CD14-positive monocyte (primary cell): Measurements from ENCODE around the gene TSPEAR. TPM values are rescaled to one million over a fixed set of nuclear protein-coding genes. Genes with fewer than 3 reads are reported as not detected.

Experiments used
- DNase-seq, 3 donors: peaks; one replicate each; pipeline ENCODE4 v3.0.0-alpha.2; 2011 to 2022
- H2AFZ ChIP-seq: 2 replicates; pipeline ENCODE4 v1.6.0; 2012; ENCODE audit warnings: mild to moderate bottlenecking, low read depth, low read length, inconsistent platforms; ENCODE audit not compliant: insufficient read depth, poor library complexity, severe bottlenecking
- H3K27ac ChIP-seq, 2 donors: 1 replicate in 1 of 2; 2 replicates in 1 of 2; pipeline ENCODE4 v1.5.1; 2012 to 2013; ENCODE audit warnings: low read length in 2 of 2, control low read depth in 1 of 2, inconsistent platforms in 1 of 2, low read depth in 1 of 2, mild to moderate bottlenecking in 1 of 2
- H3K27me3 ChIP-seq, 2 donors: one replicate each; pipeline versions ENCODE4 v1.6.0 to v1.6.1; 2011 to 2013; ENCODE audit warnings: low read length in 2 of 2; ENCODE audit not compliant: control insufficient read depth in 2 of 2, insufficient read depth in 2 of 2
- H3K36me3 ChIP-seq, 2 donors: replicated peaks in 1 of 2; 1 replicate in 1 of 2; 2 replicates in 1 of 2; pipeline versions ENCODE4 v1.5.1 to v1.6.1; 2012 to 2013; ENCODE audit warnings: low read length in 2 of 2, control low read depth in 1 of 2, inconsistent platforms in 1 of 2, mild to moderate bottlenecking in 1 of 2; ENCODE audit not compliant: insufficient read depth in 2 of 2, control insufficient read depth in 1 of 2
- H3K4me1 ChIP-seq, 2 donors: 1 replicate in 1 of 2; 2 replicates in 1 of 2; pipeline versions ENCODE4 v1.5.1 to v1.6.1; 2012 to 2013; ENCODE audit warnings: low read length in 2 of 2, control low read depth in 1 of 2, inconsistent platforms in 1 of 2, mild to moderate bottlenecking in 1 of 2, moderate library complexity in 1 of 2; ENCODE audit not compliant: insufficient read depth in 2 of 2, control insufficient read depth in 1 of 2
- H3K4me2 ChIP-seq: replicated peaks from 2 replicates; pipeline ENCODE3; 2012; ENCODE audit warnings: low read length, moderate library complexity, mild to moderate bottlenecking; ENCODE audit not compliant: poor library complexity, severe bottlenecking; ENCODE audit errors: extremely low read depth
- H3K4me3 ChIP-seq, 3 experiments: fragments of 200-600 bp in 1 of 3; sonication (generic) in 1 of 3; replicated peaks in 1 of 3; 1 replicate in 2 of 3; 2 replicates in 1 of 3; pipeline ENCODE4 v1.5.1; 2011 to 2013; ENCODE audit warnings: low read length in 3 of 3, mild to moderate bottlenecking in 3 of 3, control low read depth in 2 of 3, low read depth in 2 of 3, inconsistent platforms in 1 of 3, moderate library complexity in 1 of 3
- H3K79me2 ChIP-seq: 2 replicates; pipeline ENCODE4 v1.6.0; 2012; ENCODE audit warnings: mild to moderate bottlenecking, control low read depth, inconsistent platforms, low read length, moderate library complexity; ENCODE audit not compliant: insufficient read depth
- H3K9ac ChIP-seq: 2 replicates; pipeline ENCODE4 v1.6.0; 2017; ENCODE audit warnings: low read length, mild to moderate bottlenecking; ENCODE audit not compliant: insufficient read depth, poor library complexity, severe bottlenecking
- H3K9me3 ChIP-seq, 2 donors: replicated peaks in 1 of 2; 1 replicate in 1 of 2; 2 replicates in 1 of 2; pipeline versions ENCODE4 v1.5.1 to v1.6.1; 2012 to 2013; ENCODE audit warnings: low read length in 2 of 2, control low read depth in 1 of 2; ENCODE audit not compliant: control insufficient read depth in 1 of 2, insufficient read depth in 1 of 2
- H4K20me1 ChIP-seq: 2 replicates; pipeline ENCODE4 v1.6.0; 2012; ENCODE audit warnings: mild to moderate bottlenecking, low read length, control low read depth, moderate library complexity; ENCODE audit not compliant: insufficient read depth
- H3K27ac Mint-ChIP-seq, 7 donors: one replicate each; pipeline ENCODE4 v1.8.0; 2020; ENCODE audit warnings: mild to moderate bottlenecking in 7 of 7, mixed read lengths in 7 of 7, moderate library complexity in 6 of 7, inconsistent platforms in 2 of 7
- H3K27me3 Mint-ChIP-seq, 3 donors: one replicate each; pipeline ENCODE4 v1.8.0; 2021 to 2022; ENCODE audit warnings: low read depth in 3 of 3, mild to moderate bottlenecking in 3 of 3, mixed read lengths in 3 of 3, moderate library complexity in 3 of 3, inconsistent platforms in 1 of 3
- H3K36me3 Mint-ChIP-seq, 2 donors: one replicate each; pipeline ENCODE4 v1.8.0; 2020; ENCODE audit warnings: mixed read lengths in 2 of 2, inconsistent platforms in 1 of 2, mild to moderate bottlenecking in 1 of 2
- H3K4me1 Mint-ChIP-seq: one replicate; pipeline ENCODE4 v1.8.0; 2020; ENCODE audit warnings: mild to moderate bottlenecking, mixed read lengths
- H3K4me3 Mint-ChIP-seq, 2 donors: one replicate each; pipeline ENCODE4 v1.8.0; 2020; ENCODE audit warnings: mild to moderate bottlenecking in 2 of 2, mixed read lengths in 2 of 2, moderate library complexity in 1 of 2
- H3K9me3 Mint-ChIP-seq, 7 donors: one replicate each; pipeline ENCODE4 v1.8.0; 2020 to 2022; ENCODE audit warnings: mixed read lengths in 7 of 7, mild to moderate bottlenecking in 6 of 7, moderate library complexity in 6 of 7, inconsistent platforms in 2 of 7
- CTCF ChIP-seq: fragments of 200-600 bp; IDR thresholded peaks from one replicate; pipeline ENCODE4 v1.8.0; 2022; ENCODE audit warnings: antibody characterized with exemption, mild to moderate bottlenecking
- WGBS: methylation state at CpG from one replicate; pipeline ENCODE4 v1.1.5; 2013; ENCODE audit warnings: missing lambda C conversion rate; ENCODE audit not compliant: insufficient coverage; 5-methylcytosine and 5-hydroxymethylcytosine counted together
- intact Hi-C, 2 donors: fragments of 100-400 bp; cut with micrococcal nuclease; formaldehyde crosslinking; loops; one replicate each; pipeline versions ENCODE4 v1.15.0 to v1.15.1; 2023
- polyA plus RNA-seq, 3 donors: library from polyadenylated mRNA; depleted of rRNA in 1 of 3; unstranded in 2 of 3; stranded (reverse) in 1 of 3; fragments of 300-500 nt in 2 of 3; fragments of >200 nt in 1 of 3; fragmentation: Illumina TruSeq in 2 of 3; gene quantifications; 1 replicate in 2 of 3; 2 replicates in 1 of 3; pipeline ENCODE4 v1.2.3, GENCODE V29; 2012 to 2021

The TSPEAR gene
- polyA plus RNA-seq, 3 donors = not detected

GRCh38 chr21:44568667-44569556, 142.5 kb downstream of the TSPEAR start:
- DNase-seq = no peak
- no peaks in the 10 kb centered on the region for H4K20me1 ChIP-seq
- peaks cover 6 to 7% (median 7%) of the 10 kb centered on the region in 3 donors for H3K27me3 Mint-ChIP-seq
- TF ChIP-seq CTCF = no peak
- peaks cover 0 to 4% of the 10 kb centered on the region in 2 donors for H3K4me1 ChIP-seq
- intact Hi-C loops = no loop called here
- no peak overlapping the region for H3K9ac ChIP-seq
- H3K27ac ChIP-seq = no peak overlapping the region
- H3K4me1 Mint-ChIP-seq = peaks cover 11% of the 10 kb centered on the region
- H3K4me3 ChIP-seq = no peak overlapping the region
- H3K36me3 ChIP-seq = no peaks in the 10 kb centered on the region
- no peak overlapping the region for H3K4me3 Mint-ChIP-seq
- no peaks in the 10 kb centered on the region for H3K79me2 ChIP-seq
- H2AFZ ChIP-seq = no peak overlapping the region
- peaks cover 3 to 20% (median 12%) of the 10 kb centered on the region in 7 donors for H3K9me3 Mint-ChIP-seq
- 90% methylated on average over 25 of the region's 27 CpGs for WGBS
- no peaks in the 10 kb centered on the region for H3K27me3 ChIP-seq
- no peak overlapping the region for H3K4me2 ChIP-seq
- H3K9me3 ChIP-seq = peaks cover 0 to 15% of the 10 kb centered on the region in 2 donors
- H3K27ac Mint-ChIP-seq = peak overlapping the region in 2 of 7 donors; percentile 41 to 48
- no peaks in the 10 kb centered on the region for H3K36me3 Mint-ChIP-seq

GRCh38 chr21:44568261-44568660, 143.1 kb downstream of the TSPEAR start:
- no peak overlapping the region for H3K27ac ChIP-seq
- Mint-ChIP-seq H3K9me3 (peaks cover 3 to 20% (median 12%) of the 10 kb centered on the region in 7 donors), H3K27me3 (peaks cover 5 to 6% (median 5%) of the 10 kb centered on the region in 3 donors), H3K36me3 (no peaks in the 10 kb centered on the region), H3K27ac (peak overlapping the region in 2 of 7 donors; percentile 41 to 45), H3K4me1 (peaks cover 11% of the 10 kb centered on the region), H3K4me3 (no peak overlapping the region)
- no peaks in the 10 kb centered on the region for H3K79me2 ChIP-seq
- H3K4me3 ChIP-seq = no peak overlapping the region
- H3K27me3 ChIP-seq = no peaks in the 10 kb centered on the region
- no peaks in the 10 kb centered on the region for H3K36me3 ChIP-seq
- no peaks in the 10 kb centered on the region for H4K20me1 ChIP-seq
- peaks cover 0 to 15% of the 10 kb centered on the region in 2 donors for H3K9me3 ChIP-seq
- WGBS = 83% methylated on average over 12 of the region's 12 CpGs
- no peak overlapping the region for H2AFZ ChIP-seq
- no peak overlapping the region for H3K4me2 ChIP-seq
- peaks cover 0 to 4% of the 10 kb centered on the region in 2 donors for H3K4me1 ChIP-seq
- intact Hi-C loops = no loop called here
- no peak for DNase-seq
- no peak for TF ChIP-seq CTCF
- no peak overlapping the region for H3K9ac ChIP-seq
